Measurements from ENCODE around the gene LRRC75B. TPM values are rescaled to one million over a fixed set of nuclear protein-coding genes. Genes with fewer than 3 reads are reported as not detected.

Gene LRRC75B
- total and polyA plus RNA-seq, 2 of the 13 experiments (the other 11 are each of a cell fraction or from before 2014, with no cell fraction given), result 11.8 to 34.8 TPM

GRCh38 chr22:24582056-24582814, 10.6 kb downstream of the LRRC75B start:
- H3K79me2 ChIP-seq (ENCODE audit: insufficient read depth, low read length), result no peaks in the 10 kb centered on the region
- POLR2A ChIA-PET, result interaction anchor here (0.7 to 6.5 kb wide), 2 partner anchors 11 to 15 kb away, joined by 4 to 66 read pairs; partner anchors contain the start of gene LRRC75B
- TF ChIP-seq ARNTL (CRISPR knock-in tag; IDR thresholded peaks at IDR 0.05), result no peak
- TF ChIP-seq KDM5A (IDR thresholded peaks at IDR 0.05; ENCODE audit: borderline replicate concordance, low read length), result no peak
- no peak for TF ChIP-seq CBX5 (CRISPR knock-in tag; IDR thresholded peaks at IDR 0.05; ENCODE audit: borderline replicate concordance)
- TF ChIP-seq PAX8 (CRISPR knock-in tag; IDR thresholded peaks at IDR 0.05; ENCODE audit: borderline replicate concordance), result no peak
- TF ChIP-seq ATRX (CRISPR knock-in tag; IDR thresholded peaks at IDR 0.05; ENCODE audit: borderline replicate concordance), result no peak
- TF ChIP-seq, protein P1, sequence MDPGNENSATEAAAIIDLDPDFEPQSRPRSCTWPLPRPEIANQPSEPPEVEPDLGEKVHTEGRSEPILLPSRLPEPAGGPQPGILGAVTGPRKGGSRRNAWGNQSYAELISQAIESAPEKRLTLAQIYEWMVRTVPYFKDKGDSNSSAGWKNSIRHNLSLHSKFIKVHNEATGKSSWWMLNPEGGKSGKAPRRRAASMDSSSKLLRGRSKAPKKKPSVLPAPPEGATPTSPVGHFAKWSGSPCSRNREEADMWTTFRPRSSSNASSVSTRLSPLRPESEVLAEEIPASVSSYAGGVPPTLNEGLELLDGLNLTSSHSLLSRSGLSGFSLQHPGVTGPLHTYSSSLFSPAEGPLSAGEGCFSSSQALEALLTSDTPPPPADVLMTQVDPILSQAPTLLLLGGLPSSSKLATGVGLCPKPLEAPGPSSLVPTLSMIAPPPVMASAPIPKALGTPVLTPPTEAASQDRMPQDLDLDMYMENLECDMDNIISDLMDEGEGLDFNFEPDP (CRISPR knock-in tag; conservative IDR thresholded peaks at IDR 0.05), result no peak
- TF ChIP-seq HDAC6 (IDR thresholded peaks at IDR 0.05; ENCODE audit: low read depth, low read length), result no peak
- TF ChIP-seq ZNF747 (CRISPR knock-in tag; IDR thresholded peaks at IDR 0.05; ENCODE audit: borderline replicate concordance), result no peak
- TF ChIP-seq, protein P2, sequence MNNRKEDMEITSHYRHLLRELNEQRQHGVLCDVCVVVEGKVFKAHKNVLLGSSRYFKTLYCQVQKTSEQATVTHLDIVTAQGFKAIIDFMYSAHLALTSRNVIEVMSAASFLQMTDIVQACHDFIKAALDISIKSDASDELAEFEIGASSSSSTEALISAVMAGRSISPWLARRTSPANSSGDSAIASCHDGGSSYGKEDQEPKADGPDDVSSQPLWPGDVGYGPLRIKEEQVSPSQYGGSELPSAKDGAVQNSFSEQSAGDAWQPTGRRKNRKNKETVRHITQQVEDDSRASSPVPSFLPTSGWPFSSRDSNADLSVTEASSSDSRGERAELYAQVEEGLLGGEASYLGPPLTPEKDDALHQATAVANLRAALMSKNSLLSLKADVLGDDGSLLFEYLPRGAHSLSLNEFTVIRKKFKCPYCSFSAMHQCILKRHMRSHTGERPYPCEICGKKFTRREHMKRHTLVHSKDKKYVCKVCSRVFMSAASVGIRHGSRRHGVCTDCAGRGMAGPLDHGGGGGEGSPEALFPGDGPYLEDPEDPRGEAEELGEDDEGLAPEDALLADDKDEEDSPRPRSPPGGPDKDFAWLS (CRISPR knock-in tag; IDR thresholded peaks at IDR 0.05; ENCODE audit: borderline replicate concordance), result no peak
- no peak for TF ChIP-seq ZNF674 (CRISPR knock-in tag; IDR thresholded peaks at IDR 0.05; ENCODE audit: low read depth)
- TF ChIP-seq, protein P3, sequence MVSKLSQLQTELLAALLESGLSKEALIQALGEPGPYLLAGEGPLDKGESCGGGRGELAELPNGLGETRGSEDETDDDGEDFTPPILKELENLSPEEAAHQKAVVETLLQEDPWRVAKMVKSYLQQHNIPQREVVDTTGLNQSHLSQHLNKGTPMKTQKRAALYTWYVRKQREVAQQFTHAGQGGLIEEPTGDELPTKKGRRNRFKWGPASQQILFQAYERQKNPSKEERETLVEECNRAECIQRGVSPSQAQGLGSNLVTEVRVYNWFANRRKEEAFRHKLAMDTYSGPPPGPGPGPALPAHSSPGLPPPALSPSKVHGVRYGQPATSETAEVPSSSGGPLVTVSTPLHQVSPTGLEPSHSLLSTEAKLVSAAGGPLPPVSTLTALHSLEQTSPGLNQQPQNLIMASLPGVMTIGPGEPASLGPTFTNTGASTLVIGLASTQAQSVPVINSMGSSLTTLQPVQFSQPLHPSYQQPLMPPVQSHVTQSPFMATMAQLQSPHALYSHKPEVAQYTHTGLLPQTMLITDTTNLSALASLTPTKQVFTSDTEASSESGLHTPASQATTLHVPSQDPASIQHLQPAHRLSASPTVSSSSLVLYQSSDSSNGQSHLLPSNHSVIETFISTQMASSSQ (IDR thresholded peaks at IDR 0.05; ENCODE audit: low read depth), result no peak
- TF ChIP-seq, protein P3 (CRISPR knock-in tag; IDR thresholded peaks at IDR 0.05; ENCODE audit: borderline replicate concordance), result no peak
- TF ChIP-seq ZNF337 (CRISPR knock-in tag; IDR thresholded peaks at IDR 0.05; ENCODE audit: borderline replicate concordance, low read depth), result peak; percentile 12; the same call in 1 of the 2 replicates
- TF ChIP-seq ZNF777 (CRISPR knock-in tag; IDR thresholded peaks at IDR 0.05), result no peak
- no peak for TF ChIP-seq NR1H2 (CRISPR knock-in tag; IDR thresholded peaks at IDR 0.05; ENCODE audit: borderline replicate concordance, low read depth)
- TF ChIP-seq SALL1 (CRISPR knock-in tag; IDR thresholded peaks at IDR 0.05), result 0 out of 2 replicates have a peak, but pooled peaks have one; percentile 10

More at GRCh38 chr22:24582056-24582814, 10.6 kb downstream of the LRRC75B start:
- BruUV-seq (replicated peaks), result no TSS peak
- Histone ChIP-seq H3K27ac (ENCODE audit: extremely low read length, insufficient read depth, low read length) (no peak overlapping the region), H3K4me2 (ENCODE audit: low read depth, low read length) (no peak overlapping the region), H3K9ac (ENCODE audit: insufficient read depth, low read depth, low read length) (no peak overlapping the region), H2AFZ (ENCODE audit: low read length) (no peak overlapping the region), H3K27me3 (ENCODE audit: control insufficient read depth in 1 of 2, insufficient read depth in 2 of 2, low read length in 2 of 2) (no peaks in the 10 kb centered on the region), H4K20me1 (ENCODE audit: insufficient read depth, low read length) (no peaks in the 10 kb centered on the region), H3K9me3 (ENCODE audit: low read length) (no peaks in the 10 kb centered on the region), H3K4me3 (replicated peaks in 1 of 3; ENCODE audit: insufficient read depth in 1 of 3, low read depth in 2 of 3, low read length in 3 of 3) (no peak overlapping the region), H3K4me1 (ENCODE audit: insufficient read depth, low read length) (peaks cover 89% of the 10 kb centered on the region), H3K36me3 (replicated peaks in 1 of 2; ENCODE audit: control insufficient read depth in 1 of 2, insufficient read depth in 2 of 2, low read length in 2 of 2) (peaks cover 2 to 5% of the 10 kb centered on the region in 2 experiments; a peak in 3 of 5 replicates)
- intact Hi-C loops (cut with micrococcal nuclease; ENCODE audit: unreplicated experiment) (no loop called here), in situ Hi-C loops (cut with HindIII; ENCODE audit: extremely low pct_ligation_motif_present, low pct_unique_long_range_greater_than_20kb) (no loop called here)
- ATAC-seq (no peak), FAIRE-seq (no peak), DNase-seq (ENCODE audit: low spot score) (no peak)
- 88% methylated on average over 11 of the region's 12 CpGs for WGBS (ENCODE audit: low lambda C conversion rate)
- CTCF ChIA-PET (ENCODE audit: low intra/inter-chr PET ratio, low total read pairs), result no interaction called here

All from HepG2 (cell line).